Activated T-cell treated with anti-CD3 and anti-CD28 coated beads, Interleukin-2, amount 50 U/mL, for 72 hours (primary cell): ENCODE measurements around the gene FES. TPM values are rescaled to one million over a fixed set of nuclear protein-coding genes. Genes with fewer than 3 reads are reported as not detected.

Experiments used
- ATAC-seq, 2 donors: fragments of 150-1000 bp; cut with Tn5 transposase; replicated peaks in 1 of 2; 2 replicates each; pipeline ENCODE4 v1.10.0; 2021; ENCODE audit warnings: moderate library complexity in 2 of 2, mild to moderate bottlenecking in 1 of 2
- DNase-seq, 2 donors: peaks; one replicate each; pipeline ENCODE4 v3.0.0; 2021 to 2022; ENCODE audit warnings: mixed read lengths in 1 of 2
- H3K27ac Mint-ChIP-seq: one replicate; pipeline ENCODE4 v1.8.0; 2022; ENCODE audit warnings: mild to moderate bottlenecking, moderate library complexity, mixed read lengths
- H3K27me3 Mint-ChIP-seq: one replicate; pipeline ENCODE4 v1.8.0; 2022; ENCODE audit warnings: low read depth, mixed read lengths
- H3K36me3 Mint-ChIP-seq, 2 donors: one replicate each; pipeline ENCODE4 v1.8.0; 2022; ENCODE audit warnings: mixed read lengths in 2 of 2, mild to moderate bottlenecking in 1 of 2; ENCODE audit not compliant: insufficient read depth in 2 of 2
- H3K4me1 Mint-ChIP-seq: one replicate; pipeline ENCODE4 v1.8.0; 2022; ENCODE audit warnings: low read depth, mixed read lengths
- H3K4me3 Mint-ChIP-seq, 2 donors: one replicate each; pipeline ENCODE4 v1.8.0; 2022; ENCODE audit warnings: mild to moderate bottlenecking in 2 of 2, mixed read lengths in 2 of 2, moderate library complexity in 2 of 2
- H3K9me3 Mint-ChIP-seq, 2 donors: one replicate each; pipeline ENCODE4 v1.8.0; 2022; ENCODE audit warnings: mixed read lengths in 2 of 2
- total RNA-seq, 2 donors: library from RNA; stranded (reverse); gene quantifications; one replicate each; pipeline ENCODE4 v1.2.3, GENCODE V29; 2022

FES gene
- total RNA-seq, 2 donors from 2014 or later: 68.3 to 81.5 TPM

DNA sequence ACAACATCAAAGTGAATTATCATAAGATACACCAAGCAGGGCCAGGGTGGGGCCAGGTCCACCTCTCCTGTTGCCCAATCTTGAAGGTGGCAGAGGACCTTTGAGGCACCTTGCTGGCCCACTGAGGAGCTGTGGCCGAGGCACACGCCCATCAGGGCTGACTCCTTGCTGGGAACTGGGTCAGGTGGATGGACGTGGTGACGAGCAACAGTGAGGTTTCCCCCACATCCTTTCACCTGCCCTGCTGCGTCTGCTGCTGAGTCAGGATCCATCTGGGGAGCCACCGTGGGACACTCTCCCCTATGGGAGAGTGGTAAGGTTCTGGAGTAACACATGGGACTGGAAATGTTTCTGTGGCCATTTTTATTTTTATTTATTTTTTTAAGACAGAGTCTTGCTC is 33.2 kb upstream of the FES start:
- peak overlapping the region; percentile 99 for H3K27ac Mint-ChIP-seq
- ATAC-seq (peak; percentile 12 to 47), DNase-seq (peak; percentile 68 to 76)
- peaks cover 0 to 7% of the 10 kb centered on the region in 2 donors for H3K9me3 Mint-ChIP-seq
- peak overlapping the region; percentile 71 to 74 for H3K4me3 Mint-ChIP-seq
- H3K36me3 Mint-ChIP-seq: peaks cover 22 to 40% of the 10 kb centered on the region in 2 donors
- H3K27me3 Mint-ChIP-seq: no peaks in the 10 kb centered on the region
- peaks cover 72% of the 10 kb centered on the region for H3K4me1 Mint-ChIP-seq

DNA sequence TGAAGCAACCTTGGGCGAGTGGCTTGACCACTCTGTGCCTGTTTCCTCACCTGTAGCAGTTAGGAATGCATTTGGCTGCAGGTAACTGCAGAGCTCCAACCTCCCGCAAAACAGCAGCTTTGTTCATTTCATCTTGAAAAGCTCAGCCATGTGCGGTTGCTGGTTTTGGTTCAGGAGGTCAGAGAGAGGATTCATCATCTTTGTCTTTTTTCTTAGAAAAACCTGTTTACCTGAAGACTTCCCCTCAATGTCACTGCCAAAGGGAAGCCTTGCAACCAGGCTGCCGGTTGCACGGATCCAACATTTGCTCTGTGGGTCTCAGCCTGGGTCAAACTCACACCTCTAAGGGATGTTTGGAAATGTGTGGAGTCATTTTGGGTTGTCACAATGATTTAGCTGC is 32.4 kb upstream of the FES start:
- peaks cover 0 to 7% of the 10 kb centered on the region in 2 donors for H3K9me3 Mint-ChIP-seq
- ATAC-seq: peak; percentile 10 to 24
- peak overlapping the region; percentile 71 to 74 for H3K4me3 Mint-ChIP-seq
- DNase-seq: peak; percentile 66 to 79
- H3K4me1 Mint-ChIP-seq: peaks cover 73% of the 10 kb centered on the region
- H3K27me3 Mint-ChIP-seq: no peaks in the 10 kb centered on the region
- peak overlapping the region; percentile 99 for H3K27ac Mint-ChIP-seq
- peaks cover 18 to 35% of the 10 kb centered on the region in 2 donors for H3K36me3 Mint-ChIP-seq

DNA sequence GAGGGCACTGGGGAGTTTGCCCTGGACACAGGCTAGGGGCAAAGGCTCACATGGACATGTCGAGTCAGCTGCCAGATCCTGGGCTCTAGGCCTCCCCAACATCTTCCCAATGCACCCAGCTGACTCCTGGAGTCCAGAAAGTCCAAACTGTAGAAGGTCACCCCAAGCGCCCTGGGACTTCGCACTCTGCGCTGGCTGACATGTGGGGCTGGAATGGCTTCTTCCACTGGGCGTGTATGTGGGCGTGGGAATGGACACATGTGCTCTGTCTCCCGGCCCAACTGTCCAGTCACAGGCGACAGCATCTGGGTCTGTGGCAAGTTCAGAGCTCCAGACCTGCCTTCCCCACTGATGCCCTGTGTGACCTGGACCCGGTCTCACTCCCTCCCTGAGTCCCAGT is 29.2 kb upstream of the FES start:
- peaks cover 0 to 9% of the 10 kb centered on the region in 2 donors for H3K9me3 Mint-ChIP-seq
- peaks cover 14 to 29% of the 10 kb centered on the region in 2 donors for H3K36me3 Mint-ChIP-seq
- no peaks in the 10 kb centered on the region for H3K27me3 Mint-ChIP-seq
- H3K27ac Mint-ChIP-seq: peak overlapping the region; percentile 76
- peak overlapping the region; percentile 12 to 53 for H3K4me3 Mint-ChIP-seq
- ATAC-seq: no peak
- no peak for DNase-seq
- peaks cover 94% of the 10 kb centered on the region for H3K4me1 Mint-ChIP-seq

DNA sequence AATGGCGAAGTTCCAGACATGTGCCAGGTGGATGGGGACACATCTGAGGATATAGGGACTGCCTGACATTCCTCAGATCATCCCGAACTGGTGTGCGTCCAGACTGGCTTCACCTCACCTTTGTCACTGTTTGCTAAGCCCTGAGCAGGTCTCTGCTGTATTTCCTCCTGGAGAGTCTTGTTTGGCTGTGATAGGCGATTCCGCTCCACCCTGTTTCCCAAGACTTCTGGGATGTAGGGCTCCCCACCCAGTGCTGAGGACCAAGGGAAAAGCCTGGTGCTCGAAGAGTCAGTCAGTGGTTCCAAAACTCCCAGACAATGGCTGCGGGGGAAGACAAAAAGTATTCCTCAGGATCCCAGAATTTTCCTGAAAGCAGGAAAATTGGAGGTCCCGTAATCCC is 27.0 kb upstream of the FES start:
- H3K27me3 Mint-ChIP-seq: no peaks in the 10 kb centered on the region
- no peak for ATAC-seq
- H3K4me3 Mint-ChIP-seq: peak overlapping the region in 1 of 2 donors; percentile 20
- peaks cover 96% of the 10 kb centered on the region for H3K4me1 Mint-ChIP-seq
- DNase-seq: no peak
- peaks cover 0 to 4% of the 10 kb centered on the region in 2 donors for H3K9me3 Mint-ChIP-seq
- peaks cover 6 to 19% of the 10 kb centered on the region in 2 donors for H3K36me3 Mint-ChIP-seq
- H3K27ac Mint-ChIP-seq: peak overlapping the region; percentile 10

DNA sequence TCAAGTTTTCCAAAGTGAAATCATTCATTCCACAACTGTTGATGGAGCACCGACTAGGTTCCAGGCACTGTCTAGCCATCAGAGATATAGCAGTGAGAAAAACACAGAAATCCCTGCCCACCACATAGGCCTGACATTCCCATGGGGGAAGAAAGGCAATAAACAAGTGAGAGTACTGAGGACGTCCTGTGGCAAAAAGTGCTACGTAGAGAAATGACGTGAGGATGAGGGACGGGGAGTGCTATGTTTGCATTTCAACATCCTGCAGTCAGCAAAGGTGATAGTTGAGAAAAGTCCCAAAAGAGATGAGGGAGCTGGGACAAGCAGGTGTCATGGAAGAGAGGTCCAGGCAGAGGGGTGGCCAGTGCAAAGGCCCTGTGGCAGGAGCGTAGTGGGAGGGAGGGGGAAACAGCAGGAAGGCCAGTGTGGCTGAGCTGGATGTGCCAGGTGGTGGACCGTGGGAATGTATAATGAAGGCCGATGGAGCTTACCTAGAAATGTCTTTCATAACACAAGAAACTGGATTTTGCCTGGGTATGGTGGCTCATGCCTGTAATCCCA is 26.3 kb upstream of the FES start:
- H3K4me1 Mint-ChIP-seq: peaks cover 96% of the 10 kb centered on the region
- ATAC-seq (no peak), DNase-seq (no peak)
- peak overlapping the region; percentile 10 for H3K27ac Mint-ChIP-seq
- H3K36me3 Mint-ChIP-seq: peaks cover 6 to 17% of the 10 kb centered on the region in 2 donors
- H3K27me3 Mint-ChIP-seq: no peaks in the 10 kb centered on the region
- peak overlapping the region in 1 of 2 donors; percentile 0 for H3K4me3 Mint-ChIP-seq
- peaks cover 0 to 4% of the 10 kb centered on the region in 2 donors for H3K9me3 Mint-ChIP-seq

DNA sequence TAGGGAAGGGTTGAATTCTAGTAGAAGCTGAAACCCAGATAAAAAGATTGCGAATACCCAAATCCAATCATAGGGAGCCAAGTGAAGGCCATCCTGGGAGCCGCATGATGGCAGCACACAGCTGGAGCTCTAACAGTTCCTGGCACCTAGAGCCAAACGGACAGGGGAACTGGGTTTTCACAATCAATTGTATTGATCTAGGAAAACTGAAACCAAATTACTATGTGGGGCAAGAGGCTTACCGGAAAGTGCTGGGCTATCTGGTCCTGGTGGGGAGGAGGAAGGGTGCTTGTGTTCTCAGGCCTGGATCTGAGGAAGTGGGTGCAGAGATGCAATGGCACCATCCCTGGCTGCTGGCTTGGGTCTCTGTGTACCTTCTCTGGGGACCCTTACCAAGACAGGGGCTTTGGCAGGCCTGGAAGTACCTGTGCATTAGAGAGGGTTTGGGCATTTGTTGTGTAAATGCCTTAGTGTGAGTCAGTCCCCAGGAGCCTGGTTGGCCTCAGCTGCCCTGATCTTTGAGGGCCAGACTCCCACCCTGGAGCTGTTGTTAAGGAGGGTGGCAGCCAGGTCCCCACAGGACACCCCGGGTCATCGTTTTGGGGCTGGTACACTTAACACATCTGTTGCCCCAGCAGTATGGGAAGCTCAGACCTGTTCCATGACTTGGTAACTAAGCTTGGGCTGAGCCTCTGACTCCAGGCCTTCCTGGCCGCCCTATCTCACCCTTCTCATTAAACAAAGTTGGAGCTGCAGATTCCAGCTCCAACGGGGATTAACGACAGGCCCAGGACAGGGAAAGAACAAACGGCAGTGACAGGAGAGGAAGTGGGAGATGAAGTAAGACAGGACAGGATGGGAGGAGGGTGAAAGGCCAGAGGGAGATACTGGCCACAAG is 24.8 kb upstream of the FES start:
- no peaks in the 10 kb centered on the region for H3K27me3 Mint-ChIP-seq
- H3K9me3 Mint-ChIP-seq: peaks cover 0 to 3% of the 10 kb centered on the region in 2 donors
- H3K4me3 Mint-ChIP-seq: no peak overlapping the region
- peak overlapping the region; percentile 47 for H3K27ac Mint-ChIP-seq
- no peak for DNase-seq
- H3K36me3 Mint-ChIP-seq: peaks cover 5 to 9% of the 10 kb centered on the region in 2 donors
- peaks cover 96% of the 10 kb centered on the region for H3K4me1 Mint-ChIP-seq
- ATAC-seq: no peak

DNA sequence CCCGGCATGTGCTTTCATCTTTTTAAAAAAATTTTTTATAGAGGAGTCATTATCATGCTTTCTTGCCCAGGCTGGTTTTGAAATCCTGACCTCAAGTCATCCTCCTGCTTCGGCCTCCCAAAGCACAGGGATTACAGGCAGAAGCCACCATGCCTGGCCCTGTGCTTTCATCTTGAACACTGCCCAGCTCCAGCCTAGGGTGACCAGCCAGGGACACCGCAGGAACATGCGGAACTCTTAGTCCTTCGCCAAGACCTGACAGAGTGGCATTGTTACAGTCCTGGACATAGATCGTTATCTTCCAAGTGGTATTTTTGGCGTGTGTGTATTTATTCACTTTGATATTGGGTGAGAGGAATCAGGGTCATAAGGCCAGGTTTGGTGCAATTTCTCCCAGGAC is 23.9 kb upstream of the FES start:
- Mint-ChIP-seq H3K36me3 (peaks cover 3 to 6% of the 10 kb centered on the region in 2 donors), H3K27me3 (no peaks in the 10 kb centered on the region), H3K9me3 (peaks cover 0 to 3% of the 10 kb centered on the region in 2 donors), H3K4me3 (no peak overlapping the region), H3K27ac (peak overlapping the region; percentile 17), H3K4me1 (peaks cover 92% of the 10 kb centered on the region)
- ATAC-seq: no peak
- no peak for DNase-seq

DNA sequence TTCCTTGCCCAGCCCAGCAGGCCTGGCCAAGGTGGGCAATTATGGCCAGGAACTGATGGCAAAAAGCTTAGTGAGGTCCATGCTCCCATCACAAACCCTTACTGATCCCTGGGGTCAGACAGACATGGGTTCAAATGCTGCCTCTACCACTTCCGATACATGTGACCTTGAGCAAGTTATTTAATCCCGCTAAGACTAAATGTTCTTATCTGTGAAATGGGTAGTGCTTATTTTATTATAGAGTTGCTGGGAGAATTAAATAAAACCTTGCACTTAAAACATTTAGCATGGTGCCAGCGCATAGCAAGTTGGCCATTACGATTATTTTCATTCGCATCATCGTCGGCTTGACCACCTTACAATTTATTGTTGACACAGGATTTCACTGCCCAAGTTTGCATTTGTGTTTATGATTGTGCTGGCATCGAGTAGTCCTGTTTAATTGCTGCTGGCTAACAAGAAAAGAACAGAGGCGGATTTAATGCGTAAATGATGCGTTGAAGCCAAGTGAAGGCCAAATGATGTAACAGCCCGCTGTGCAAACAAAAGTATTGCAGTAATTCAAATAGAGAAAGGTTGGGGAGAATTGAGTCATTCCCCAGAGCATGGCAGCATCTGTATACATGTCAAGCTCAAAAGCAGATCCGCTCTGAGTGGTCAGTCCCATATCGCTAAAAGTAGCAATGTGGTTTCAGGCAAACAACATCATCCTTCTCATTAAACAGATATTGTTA is 23.2 kb upstream of the FES start:
- Mint-ChIP-seq H3K9me3 (peaks cover 0 to 3% of the 10 kb centered on the region in 2 donors), H3K27me3 (no peaks in the 10 kb centered on the region), H3K4me3 (peak overlapping the region in 1 of 2 donors; percentile 30), H3K4me1 (peaks cover 85% of the 10 kb centered on the region), H3K27ac (peak overlapping the region; percentile 73), H3K36me3 (peaks cover 3 to 6% of the 10 kb centered on the region in 2 donors)
- ATAC-seq (peak; percentile 16 to 18), DNase-seq (peak in 1 of 2 donors; percentile 49)

DNA sequence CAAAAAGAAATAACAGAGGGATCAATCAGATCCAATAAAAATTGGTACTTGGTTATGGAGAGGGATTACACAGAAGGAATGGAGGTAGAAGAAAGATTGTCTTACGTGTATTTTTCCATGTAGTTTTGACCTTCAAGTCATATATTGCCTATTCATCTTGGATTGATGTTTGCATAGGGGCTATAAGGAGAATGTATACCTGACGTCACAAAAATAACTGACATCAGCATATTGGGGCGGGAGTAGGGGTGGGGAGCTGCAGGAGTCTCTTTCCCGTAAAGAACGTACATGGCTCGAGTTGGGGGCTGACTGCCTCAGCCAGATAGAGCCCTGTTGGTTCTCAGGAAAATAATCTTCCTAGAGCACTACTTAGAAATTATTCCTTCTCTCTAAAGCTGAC is 21.8 kb upstream of the FES start:
- Mint-ChIP-seq H3K27ac (peak overlapping the region; percentile 84), H3K4me3 (no peak overlapping the region), H3K9me3 (peaks cover 0 to 3% of the 10 kb centered on the region in 2 donors), H3K27me3 (no peaks in the 10 kb centered on the region), H3K36me3 (peaks cover 3 to 8% of the 10 kb centered on the region in 2 donors), H3K4me1 (peaks cover 82% of the 10 kb centered on the region)
- no peak for DNase-seq
- ATAC-seq: no peak

DNA sequence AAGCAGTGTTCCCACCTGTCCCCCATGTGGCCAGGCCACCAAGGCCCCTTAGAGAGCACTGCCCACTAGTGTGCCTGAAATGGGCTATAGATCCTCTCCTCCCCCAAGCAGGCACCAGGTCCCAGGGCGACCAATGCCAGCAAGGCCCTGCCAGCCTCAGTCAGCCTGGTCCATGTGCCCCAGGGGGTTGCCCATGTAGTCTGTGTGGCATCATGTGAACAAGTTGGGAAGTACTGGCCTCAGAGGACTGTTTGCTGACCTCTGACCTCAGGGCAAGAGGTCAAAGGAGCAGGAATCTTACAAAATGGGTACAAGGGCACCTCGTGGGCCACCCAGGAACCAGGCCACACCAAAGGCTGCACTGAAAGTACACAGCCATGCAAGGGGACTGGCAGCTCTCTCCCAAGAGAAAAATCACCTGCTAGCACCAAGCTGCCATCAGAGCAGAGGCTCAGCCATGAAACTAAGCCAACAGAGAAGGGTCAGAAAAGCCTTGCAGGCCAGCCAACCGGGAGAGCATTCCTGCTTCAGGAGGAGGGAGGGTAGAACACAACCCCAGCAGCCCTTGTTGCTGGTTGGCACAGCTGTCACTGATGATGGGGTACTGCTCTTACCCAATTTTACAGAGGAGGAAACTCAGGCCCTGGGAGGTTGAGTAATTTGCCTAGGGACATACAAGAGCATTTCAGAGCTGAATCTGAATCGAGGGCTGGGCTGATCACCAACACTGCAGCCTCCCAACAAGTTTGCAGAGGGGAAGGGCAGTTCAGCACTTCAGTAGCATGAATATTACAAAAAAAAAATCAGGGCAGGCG is 21.1 kb upstream of the FES start:
- H3K27me3 Mint-ChIP-seq: no peaks in the 10 kb centered on the region
- peaks cover 82% of the 10 kb centered on the region for H3K4me1 Mint-ChIP-seq

DNA sequence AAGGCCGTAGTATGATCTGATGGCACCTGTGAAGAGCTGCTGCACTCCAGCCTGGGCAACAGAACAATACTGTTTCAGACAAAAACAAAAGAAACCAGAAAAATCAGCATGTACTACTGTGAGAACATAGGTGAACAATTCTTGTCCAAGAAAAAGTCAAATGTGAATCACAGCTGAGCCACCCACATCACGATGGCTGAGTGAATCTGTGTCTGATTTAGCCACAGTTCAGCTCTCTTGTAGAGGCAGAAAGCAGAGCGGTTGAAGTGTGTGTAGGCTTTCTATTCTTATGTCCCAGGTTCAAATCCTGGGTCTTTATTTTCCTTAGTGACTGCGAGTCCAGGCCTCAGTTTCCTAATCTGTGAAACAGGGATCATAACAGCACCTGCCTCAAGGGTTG is 20.3 kb upstream of the FES start:
- Mint-ChIP-seq H3K27ac (peak overlapping the region; percentile 80), H3K27me3 (no peaks in the 10 kb centered on the region), H3K9me3 (no peaks in the 10 kb centered on the region), H3K4me3 (peak overlapping the region; percentile 51 to 64), H3K36me3 (peaks cover 1 to 6% of the 10 kb centered on the region in 2 donors), H3K4me1 (peaks cover 84% of the 10 kb centered on the region)
- DNase-seq: peak; percentile 60 to 62
- ATAC-seq: peak; percentile 76 to 83

More for the DNA sequence above, 21.1 kb upstream of the FES start:
- Mint-ChIP-seq H3K27ac (peak overlapping the region; percentile 66), H3K4me3 (peak overlapping the region; percentile 51 to 64), H3K9me3 (no peaks in the 10 kb centered on the region), H3K36me3 (peaks cover 0 to 5% of the 10 kb centered on the region in 2 donors)
- peak in 1 of 2 donors; percentile 5 for ATAC-seq
- DNase-seq: no peak

DNA sequence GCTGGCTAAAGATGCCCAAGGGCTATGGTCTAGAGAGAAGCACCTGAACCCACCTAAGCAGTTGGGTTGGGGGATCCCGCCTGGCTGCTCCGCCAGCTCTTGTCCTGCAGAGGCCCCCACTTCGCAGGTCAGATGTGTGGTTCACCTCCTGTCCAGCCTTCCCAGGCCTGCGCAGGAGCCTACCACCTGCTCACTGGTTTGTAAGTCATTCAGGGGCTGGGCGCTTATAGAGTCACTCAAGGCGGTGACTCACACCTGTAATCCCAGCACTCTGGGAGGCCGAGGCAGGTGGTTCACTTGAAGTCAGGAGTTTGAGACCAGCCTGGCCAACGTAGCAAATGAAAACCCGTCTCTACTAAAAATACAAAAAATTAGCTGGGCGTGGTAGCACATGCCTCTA is 19.8 kb upstream of the FES start:
- H3K9me3 Mint-ChIP-seq: no peaks in the 10 kb centered on the region
- no peaks in the 10 kb centered on the region for H3K27me3 Mint-ChIP-seq
- DNase-seq: no peak
- no peak overlapping the region for H3K27ac Mint-ChIP-seq
- peaks cover 1 to 8% of the 10 kb centered on the region in 2 donors for H3K36me3 Mint-ChIP-seq
- peak; percentile 30 to 64 for ATAC-seq
- H3K4me1 Mint-ChIP-seq: peaks cover 84% of the 10 kb centered on the region
- H3K4me3 Mint-ChIP-seq: peak overlapping the region in 1 of 2 donors; percentile 28
